DMS153 treated with DMSO at 0.1 percent for 48 hours (cell line): Measurements from ENCODE around the gene SRCIN1.

Experiments used
- DNase-seq: peaks from one replicate; lab custom pipeline; 2025; ENCODE audit not compliant: unreplicated experiment; lab: John Stamatoyannopoulos, UW

The SRCIN1 gene

DNA sequence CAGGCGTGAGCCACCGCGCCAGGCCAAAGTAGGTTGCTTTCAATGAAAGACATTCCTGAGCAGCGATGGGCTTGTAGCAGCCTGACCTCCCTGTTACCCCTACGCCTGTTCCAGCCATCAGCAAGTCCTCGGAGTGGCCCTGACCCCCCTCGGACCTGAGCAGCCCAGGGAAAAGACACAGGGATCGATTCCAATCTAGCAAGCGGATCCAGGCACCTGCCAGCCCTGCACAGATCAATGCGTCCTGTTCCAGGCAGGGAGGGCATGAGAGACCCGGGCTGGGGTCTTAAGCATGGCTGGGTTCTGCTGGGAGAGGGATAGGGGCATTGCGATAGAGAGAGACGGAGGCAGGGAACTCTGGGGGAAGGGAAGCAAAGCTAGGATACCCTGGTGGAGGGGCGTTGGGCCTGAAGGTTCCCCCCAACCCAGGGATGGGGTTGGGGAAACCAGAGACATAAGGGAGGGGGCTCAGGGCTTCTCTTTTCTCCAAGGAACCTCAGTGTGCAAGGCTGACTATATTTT lies 21.9 kb downstream of the SRCIN1 start:
- DNase-seq = no peak

- DNase-seq = no peak
Measured at GRCh38 chr17:38583176-38583575, 22.6 kb downstream of the SRCIN1 start.

DNA sequence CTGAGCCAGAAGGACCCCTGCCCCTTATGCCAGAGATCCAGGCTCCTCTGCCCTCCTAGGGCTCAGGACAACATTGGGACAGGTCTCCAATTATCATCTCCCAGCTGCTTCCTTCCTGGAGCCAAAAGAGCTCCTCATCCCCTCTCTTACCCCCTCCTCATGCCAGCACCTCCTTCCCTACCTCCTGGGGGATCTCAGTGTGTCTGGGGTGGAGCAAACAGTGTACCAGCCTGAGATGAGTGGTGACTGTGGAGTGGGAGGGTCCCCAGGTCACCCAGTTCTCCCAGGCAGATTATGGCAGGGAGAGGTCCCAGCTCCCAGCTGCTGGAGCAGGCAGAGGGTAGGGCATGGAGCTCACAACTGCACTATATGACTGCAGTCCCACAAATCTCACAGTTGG lies 23.7 kb downstream of the SRCIN1 start:
- DNase-seq = no peak

DNA sequence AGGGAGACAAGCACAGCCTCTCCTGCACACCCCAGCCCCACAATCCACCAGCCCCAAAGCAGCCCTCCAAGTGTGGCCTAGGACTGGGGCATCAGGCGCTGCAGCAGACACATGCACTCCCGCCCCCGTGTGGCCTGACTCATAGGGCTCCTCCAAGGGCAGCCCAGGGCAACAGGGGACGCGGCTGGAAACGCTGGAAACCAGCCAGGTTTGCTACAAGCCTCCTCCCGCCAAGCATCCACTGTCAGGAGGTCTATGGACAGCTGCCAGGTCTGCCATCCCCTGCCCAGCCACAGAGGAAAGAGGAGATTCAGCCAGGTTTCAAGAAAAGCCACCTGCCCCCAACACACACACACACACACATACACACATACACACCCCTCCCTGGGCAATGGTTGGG lies 25.8 kb downstream of the SRCIN1 start:
- peak; percentile 87 for DNase-seq

- no peak for DNase-seq
Measured at GRCh38 chr17:38579083-38579480, 26.7 kb downstream of the SRCIN1 start.

DNA sequence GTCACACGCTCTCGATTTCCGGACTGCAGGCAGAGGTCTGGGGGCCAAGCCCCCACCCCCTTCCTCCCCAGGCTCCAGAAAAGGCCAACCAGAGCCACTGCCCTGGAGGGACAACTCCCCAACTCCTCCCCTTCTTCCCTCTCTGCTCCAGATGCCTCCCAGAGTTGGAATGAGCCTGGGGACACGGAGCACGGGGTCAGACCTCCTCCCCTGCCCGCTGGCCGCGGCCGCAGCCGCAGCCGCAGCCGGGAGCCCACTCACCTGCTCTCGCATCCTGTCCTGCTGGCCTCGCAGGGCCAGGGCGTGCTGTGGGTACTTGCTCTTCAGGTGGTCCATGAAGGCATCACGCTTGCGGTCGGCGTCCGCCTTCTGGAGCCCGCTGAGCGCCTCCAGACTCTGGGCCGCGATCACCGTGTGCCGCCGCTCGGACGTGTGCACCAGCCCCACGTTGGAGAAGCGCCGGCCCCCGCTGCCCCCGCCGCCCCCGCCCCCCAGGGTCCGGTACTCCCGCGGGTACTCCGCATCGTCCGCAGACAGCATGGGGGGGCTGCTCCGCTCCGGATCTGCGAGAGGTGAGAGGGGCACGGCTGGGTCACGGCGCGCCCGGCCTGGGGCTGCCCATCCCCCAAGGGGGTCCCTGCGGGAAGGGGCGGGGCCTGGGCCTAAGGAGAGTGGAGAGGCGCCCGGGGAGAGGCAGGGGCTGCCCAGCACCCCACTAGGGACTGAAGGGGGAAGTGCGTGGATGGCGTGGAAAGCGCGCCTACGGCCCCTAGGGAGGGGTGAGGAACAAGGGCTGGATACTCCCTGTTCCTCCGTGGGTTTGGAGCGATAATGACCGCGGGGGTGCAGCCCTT lies 27.3 kb downstream of the SRCIN1 start:
- DNase-seq = no peak

- DNase-seq = no peak
Measured at GRCh38 chr17:38577645-38578173, 28.0 kb downstream of the SRCIN1 start.

DNA sequence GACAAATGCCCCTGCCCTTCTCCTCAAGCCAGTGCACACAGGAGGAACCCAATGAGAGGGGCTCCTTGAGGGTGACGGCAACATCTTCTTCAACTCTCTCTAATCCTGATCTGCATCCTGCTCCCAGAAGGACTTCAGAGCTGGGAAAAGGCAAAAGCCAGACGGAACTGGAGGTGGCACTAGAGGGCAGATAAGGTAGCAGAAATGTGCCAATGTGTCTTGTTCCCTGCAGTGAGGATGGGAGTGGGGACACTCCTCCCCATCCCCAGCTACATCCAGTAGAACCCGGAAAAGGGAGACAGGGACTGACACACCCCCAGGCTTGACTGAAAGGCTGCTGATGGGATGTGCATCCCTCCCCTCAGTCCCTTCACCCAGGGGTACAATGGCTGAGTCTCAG lies 28.5 kb downstream of the SRCIN1 start:
- no peak for DNase-seq

DNA sequence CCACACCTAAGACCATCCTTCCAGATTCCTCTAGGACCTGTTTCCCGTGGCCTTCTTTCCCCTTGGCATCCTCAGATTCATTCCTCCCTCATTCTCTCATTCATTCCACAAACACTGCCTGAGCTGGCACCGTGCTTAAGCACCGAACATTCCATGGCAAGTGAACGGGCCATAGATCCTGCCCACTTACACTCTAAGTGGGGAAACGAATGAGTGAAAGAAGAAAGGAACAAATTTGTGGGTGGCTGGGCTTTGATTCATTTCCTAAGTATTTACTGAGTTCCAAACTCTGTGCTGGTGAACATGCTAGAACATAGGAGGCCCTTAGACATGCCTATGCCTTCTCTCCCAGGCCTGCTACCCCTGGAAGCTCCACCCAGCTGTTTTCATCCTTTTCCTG lies 30.0 kb downstream of the SRCIN1 start:
- no peak for DNase-seq

GRCh38 chr17:38574712-38575111 lies 31.0 kb downstream of the SRCIN1 start:
- no peak for DNase-seq

- peak; percentile 16 for DNase-seq
Measured at GRCh38 chr17:38572669-38573365, 32.9 kb downstream of the SRCIN1 start.

DNA sequence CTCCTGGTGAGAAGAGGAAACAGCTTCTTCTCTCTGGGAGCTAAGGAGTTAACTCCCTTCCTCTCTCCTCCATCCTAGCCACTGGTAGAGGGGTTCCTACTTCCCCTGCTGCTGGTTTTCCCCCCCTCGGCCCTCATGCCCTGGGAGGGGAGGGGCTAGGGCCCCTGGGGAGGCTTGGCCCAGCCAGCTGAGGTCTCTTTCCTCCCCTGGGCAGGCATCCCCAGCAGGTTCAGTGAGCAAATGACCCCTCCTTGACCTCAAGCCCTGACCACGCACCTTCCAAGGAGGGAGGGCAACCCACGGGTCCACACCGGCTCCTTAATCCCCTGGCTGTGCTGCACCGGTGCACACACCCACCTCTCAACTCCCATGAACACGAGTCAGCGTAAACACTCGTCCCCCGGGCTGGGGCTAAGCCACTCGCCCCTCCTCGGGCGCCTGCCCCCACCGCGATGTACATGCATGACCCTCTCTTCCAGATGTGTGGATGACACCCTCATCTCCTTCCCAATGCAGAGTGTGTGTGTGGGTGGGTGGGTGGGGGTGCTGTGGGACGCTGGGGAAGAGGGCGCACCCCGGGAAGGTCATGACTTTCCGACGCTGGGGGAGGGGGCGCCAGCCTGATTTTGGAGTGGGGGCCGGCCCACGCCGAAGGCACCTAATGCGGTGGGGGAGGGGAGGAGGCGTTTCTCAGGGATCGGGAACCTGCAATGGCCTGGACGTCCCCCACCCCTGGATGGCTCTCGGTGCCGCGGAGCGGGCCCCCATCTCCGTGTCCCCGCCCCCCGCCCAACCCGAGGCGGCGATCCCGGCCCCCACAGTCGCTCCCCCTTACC lies 33.7 kb downstream of the SRCIN1 start:
- no peak for DNase-seq

GRCh38 chr17:38569701-38570512 lies 35.8 kb downstream of the SRCIN1 start:
- no peak for DNase-seq

DNA sequence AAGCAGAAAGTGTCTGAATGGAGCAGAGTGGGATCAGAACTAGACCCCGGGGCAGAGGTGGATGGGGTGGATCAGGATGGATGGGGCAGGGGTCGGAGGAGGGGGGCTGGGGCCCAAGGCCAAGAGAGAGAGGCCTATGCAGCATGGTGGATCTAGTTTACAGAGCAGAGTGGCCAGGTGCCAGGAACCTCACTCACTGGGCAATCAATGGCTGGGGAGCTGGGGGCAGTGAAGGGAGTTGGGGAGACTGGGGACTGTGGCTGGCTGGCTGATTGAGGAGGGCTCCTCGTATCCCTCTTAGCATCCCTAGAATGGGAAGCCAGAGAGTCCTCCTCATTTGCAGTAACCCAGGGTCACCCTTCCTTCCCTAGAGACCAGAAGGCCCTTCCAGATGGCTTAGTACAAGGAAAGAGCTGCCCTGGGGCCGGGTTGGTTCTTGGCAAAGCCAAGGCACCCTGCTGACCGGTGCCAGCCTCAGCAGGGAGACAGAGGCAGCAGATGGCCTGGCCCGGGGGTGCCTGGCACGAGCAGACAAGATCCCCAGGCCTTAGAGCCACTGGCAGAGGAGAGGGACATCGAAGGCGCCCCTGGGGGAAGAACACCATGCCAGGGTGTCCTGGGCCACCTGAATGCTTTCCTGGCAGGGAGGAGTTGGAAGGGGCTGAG lies 36.8 kb downstream of the SRCIN1 start:
- DNase-seq = no peak

- DNase-seq = no peak
Measured at GRCh38 chr17:38568274-38568673, 37.5 kb downstream of the SRCIN1 start.

DNA sequence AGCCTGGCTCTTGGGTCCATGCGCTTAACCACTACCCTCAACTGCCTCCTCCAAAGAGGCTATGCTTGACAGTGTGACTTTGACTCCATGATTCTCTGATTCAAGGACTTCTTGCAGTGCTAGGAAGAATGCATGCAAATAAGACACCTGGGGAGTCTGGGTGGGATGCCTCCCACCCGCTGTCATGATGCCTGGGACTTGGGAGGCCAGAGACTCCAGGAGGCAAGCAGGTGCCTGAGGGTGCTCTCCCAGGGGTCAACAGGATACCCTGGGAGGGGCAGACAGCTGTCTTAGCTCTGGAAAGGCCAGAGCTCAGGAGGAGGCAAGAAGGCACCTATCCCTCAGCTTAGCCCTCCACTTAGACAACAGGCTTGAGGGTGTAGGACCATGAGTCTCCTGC lies 38.4 kb downstream of the SRCIN1 start:
- DNase-seq = no peak

DNA sequence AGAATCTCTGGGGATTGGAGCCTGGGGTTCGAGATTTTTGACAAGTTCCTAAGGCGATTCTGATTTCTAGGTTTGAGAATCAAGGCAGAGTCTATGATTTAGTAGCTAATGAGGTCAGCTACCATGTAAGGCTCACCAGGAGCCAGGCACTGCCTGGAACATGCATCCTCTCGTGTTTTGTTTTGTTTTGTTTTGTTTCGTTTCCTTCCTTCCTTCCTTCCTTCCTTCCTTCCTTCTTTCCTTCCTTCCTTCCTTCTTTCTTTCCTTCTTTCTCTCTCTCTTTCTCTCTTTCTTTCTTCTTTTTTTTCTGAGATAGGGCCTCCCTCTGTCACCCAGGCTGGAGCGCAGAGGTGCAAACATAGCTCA lies 39.1 kb downstream of the SRCIN1 start:
- no peak for DNase-seq

- no peak for DNase-seq
Measured at GRCh38 chr17:38565853-38566665, 39.7 kb downstream of the SRCIN1 start.

GRCh38 chr17:38564869-38565268 lies 40.9 kb downstream of the SRCIN1 start:
- DNase-seq = no peak
